H1 (cell line): ENCODE data around the gene AVL9.

Experiments
- E2F6 ChIP-seq: IDR thresholded peaks from 2 replicates; pipeline ENCODE4 v1.6.1; 2012; ENCODE audit warnings: inconsistent platforms
- HDAC6 ChIP-seq: IDR thresholded peaks from one replicate; pipeline ENCODE4 v1.7.1; 2012; ENCODE audit warnings: low read depth, mild to moderate bottlenecking, inconsistent platforms, low read length, moderate library complexity
- NANOG ChIP-seq: IDR thresholded peaks from 2 replicates; pipeline ENCODE4 v1.6.1; 2011; ENCODE audit warnings: low read length, low read depth, mild to moderate bottlenecking, inconsistent platforms; ENCODE audit not compliant: insufficient read depth, poor library complexity, severe bottlenecking
- RBBP5 ChIP-seq: IDR thresholded peaks from 2 replicates; pipeline ENCODE4 v1.7.1; 2012; ENCODE audit warnings: low read depth, mild to moderate bottlenecking, inconsistent platforms, low read length, moderate library complexity, borderline replicate concordance
- SIRT6 ChIP-seq: IDR thresholded peaks from one replicate; pipeline ENCODE4 v1.7.1; 2012; ENCODE audit warnings: low read length, inconsistent platforms
- SP1 ChIP-seq: IDR thresholded peaks from 2 replicates; pipeline ENCODE4 v1.6.1; 2011; ENCODE audit warnings: low read depth, low read length
- TCF12 ChIP-seq: IDR thresholded peaks from 2 replicates; pipeline ENCODE4 v1.6.1; 2011; ENCODE audit warnings: low read depth, mild to moderate bottlenecking, low read length

GRCh38 chr7:32592701-32593100, 97.4 kb downstream of the AVL9 start:
- TF ChIP-seq RBBP5 (no peak), SP1 (no peak), SIRT6 (no peak), E2F6 (no peak), NANOG (no peak), TCF12 (no peak), HDAC6 (no peak)
